Measurements from ENCODE around the gene PPP2R5C. TPM values are rescaled to one million over a fixed set of nuclear protein-coding genes. Genes with fewer than 3 reads are reported as not detected.

Gene PPP2R5C
- total and polyA plus RNA-seq, 2 of the 8 experiments (the other 6 are each of a cell fraction or from before 2014, with no cell fraction given): 49.6 to 95.9 TPM

DNA sequence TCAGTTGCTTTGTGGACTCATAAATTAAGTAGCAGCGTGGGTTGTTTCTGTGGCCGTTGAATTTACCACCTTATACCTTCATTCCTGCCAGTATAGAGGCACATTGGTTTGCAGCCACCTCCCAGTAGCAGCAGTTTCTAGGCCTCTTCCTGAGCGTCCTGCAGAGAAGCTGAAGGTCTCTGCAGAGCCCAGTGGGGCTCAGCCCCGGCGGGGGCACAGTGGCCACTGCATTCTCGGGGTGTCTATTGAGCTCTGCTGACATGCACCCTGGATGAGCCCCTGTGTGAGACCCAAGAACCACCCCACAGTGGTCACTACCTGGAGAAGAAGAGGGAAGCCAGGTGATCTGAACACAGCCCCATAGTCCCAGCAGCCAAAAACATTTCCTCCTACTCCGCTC lies 145.1 kb downstream of the PPP2R5C start:
- Histone ChIP-seq H2AK5ac (ENCODE audit: low read depth, low read length) (no peak overlapping the region), H3K18ac (ENCODE audit: extremely low read depth, low read length) (no peak overlapping the region), H3K56ac (replicated peaks; ENCODE audit: insufficient read length, low read depth, low read length) (no peak overlapping the region), H3K4me3 (ENCODE audit: extremely low read depth in 1 of 4, insufficient read depth in 2 of 4, low read depth in 3 of 4, low read length in 4 of 4) (no peak overlapping the region), H3K79me2 (ENCODE audit: control insufficient read depth in 1 of 2, insufficient read depth in 2 of 2, low read length in 2 of 2) (no peaks in the 10 kb centered on the region), H3K27me3 (replicated peaks in 1 of 4; ENCODE audit: control insufficient read depth in 3 of 4, extremely low read depth in 1 of 4, insufficient read depth in 3 of 4, low read length in 3 of 4) (no peaks in the 10 kb centered on the region), H2BK15ac (ENCODE audit: low read length) (no peak overlapping the region), H3K27ac (ENCODE audit: low read depth, low read length) (no peak overlapping the region), H4K5ac (ENCODE audit: insufficient read length, low read depth, low read length) (no peak overlapping the region), H2AFZ (ENCODE audit: low read length) (no peak overlapping the region), H3K14ac (ENCODE audit: insufficient read length) (no peak overlapping the region), H3K4me1 (replicated peaks in 1 of 4; ENCODE audit: control insufficient read depth in 3 of 4, insufficient read depth in 4 of 4, low read length in 3 of 4) (no peaks in the 10 kb centered on the region), H3K36me3 (ENCODE audit: control insufficient read depth in 2 of 4, insufficient read depth in 4 of 4, low read length in 3 of 4) (peaks cover 2 to 37% (median 9%) of the 10 kb centered on the region in 4 experiments), H2BK5ac (ENCODE audit: low read depth, low read length) (no peak overlapping the region), H3K23ac (ENCODE audit: insufficient read length) (no peak overlapping the region), H2BK120ac (replicated peaks; ENCODE audit: low read depth, low read length) (no peak overlapping the region), H4K8ac (ENCODE audit: extremely low read depth, insufficient read depth, low read length) (no peak overlapping the region), H4K91ac (replicated peaks; ENCODE audit: insufficient read length, low read length) (no peak overlapping the region), H2BK12ac (ENCODE audit: low read depth, low read length) (no peak overlapping the region), H2BK20ac (ENCODE audit: low read length) (no peak overlapping the region), H3K4me2 (ENCODE audit: insufficient read depth in 1 of 2, low read depth in 2 of 2, low read length in 2 of 2) (no peak overlapping the region), H3K23me2 (ENCODE audit: low read depth, low read length) (no peaks in the 10 kb centered on the region), H3K9me3 (ENCODE audit: insufficient read depth in 2 of 2, low read depth in 1 of 2, low read length in 1 of 2) (no peaks in the 10 kb centered on the region), H4K20me1 (replicated peaks in 1 of 2; ENCODE audit: control insufficient read depth in 1 of 2, insufficient read depth in 2 of 2, low read length in 2 of 2) (peaks cover 0 to 4% of the 10 kb centered on the region in 2 experiments), H3K9ac (replicated peaks in 1 of 4; ENCODE audit: extremely low read depth in 1 of 4, low read depth in 3 of 4, low read length in 3 of 4) (no peak overlapping the region), H3K79me1 (ENCODE audit: low read depth, low read length) (no peaks in the 10 kb centered on the region), H3K4ac (replicated peaks; ENCODE audit: insufficient read length, low read depth, low read length) (no peak overlapping the region)
- POLR2A ChIA-PET (ENCODE audit: partially characterized antibody): no interaction called here
- FAIRE-seq (no peak), DNase-seq (ENCODE audit: low read depth in 1 of 2, low spot score in 2 of 2) (no peak)
- WGBS, 2 experiments (ENCODE audit: extremely low coverage in 1 of 2, insufficient coverage in 1 of 2, insufficient read length in 1 of 2, insufficient replicate concordance in 2 of 2, low coverage in 1 of 2, low lambda C conversion rate in 2 of 2, missing lambda C conversion rate in 1 of 2): 94% methylated on average over 7 of the region's 7 CpGs; no CpG with 5 or more reads in 1 of the 2 experiments
- CTCF ChIA-PET (ENCODE audit: partially characterized antibody): no interaction called here
- no peak for TF ChIP-seq MAFK (IDR thresholded peaks at IDR 0.05; ENCODE audit: low read depth, low read length)
- TF ChIP-seq HDAC2 (IDR thresholded peaks at IDR 0.05; ENCODE audit: borderline replicate concordance in 1 of 2, low read depth in 2 of 2, low read length in 2 of 2): no peak
- no peak for TF ChIP-seq RAD21 (IDR thresholded peaks at IDR 0.05 in 1 of 2, conservative IDR thresholded peaks at IDR 0.05 in 1 of 2; ENCODE audit: low read depth in 2 of 2, low read length in 2 of 2)
- TF ChIP-seq SP2 (IDR thresholded peaks at IDR 0.05; ENCODE audit: low read length): no peak
- no peak for TF ChIP-seq BACH1 (IDR thresholded peaks at IDR 0.05; ENCODE audit: low read length)
